HUDEP-2 (cell line): ENCODE measurements around the gene WDR59.
A peak's percentile ranks its signal among the peaks of the same experiment; 100 is the strongest.

ENCODE experiments used
- DNase-seq, 76 experiments: peaks; one replicate each; lab custom pipeline; 2025; ENCODE audit not compliant: unreplicated experiment in 76 of 76; lab: John Stamatoyannopoulos, UW

Gene WDR59

DNA sequence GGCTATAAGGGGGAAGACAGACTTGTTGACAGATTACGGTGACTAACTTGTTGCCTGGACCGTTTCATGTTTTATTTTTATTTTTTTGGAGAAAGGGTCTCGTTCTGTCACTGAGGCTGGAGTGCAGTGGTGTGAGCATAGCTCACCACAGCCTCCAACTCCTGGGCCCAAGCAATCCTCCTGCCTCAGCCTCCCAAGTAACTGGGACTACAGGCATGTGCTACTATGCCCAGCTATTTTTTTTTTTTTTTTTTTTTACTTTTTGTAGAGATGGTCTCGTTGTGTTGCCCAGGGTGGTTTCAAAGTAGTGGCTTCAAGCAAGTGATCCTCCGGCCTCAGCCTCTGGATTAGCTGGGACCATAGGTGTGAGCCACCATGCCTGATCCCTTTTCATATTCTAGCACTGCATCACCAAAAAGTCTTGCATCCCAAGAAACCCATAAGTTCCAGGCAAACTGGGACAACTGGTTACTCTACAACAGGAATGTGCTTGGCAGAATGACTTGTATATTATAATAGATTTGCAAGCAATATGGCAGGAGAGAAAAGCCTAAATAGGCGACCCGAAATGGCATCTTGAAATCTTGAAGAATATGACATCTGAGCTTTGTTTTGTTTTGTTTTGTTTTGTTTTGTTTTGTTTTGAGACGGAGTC, 2.2 kb upstream of the WDR59 start:
- no peak for DNase-seq

DNA sequence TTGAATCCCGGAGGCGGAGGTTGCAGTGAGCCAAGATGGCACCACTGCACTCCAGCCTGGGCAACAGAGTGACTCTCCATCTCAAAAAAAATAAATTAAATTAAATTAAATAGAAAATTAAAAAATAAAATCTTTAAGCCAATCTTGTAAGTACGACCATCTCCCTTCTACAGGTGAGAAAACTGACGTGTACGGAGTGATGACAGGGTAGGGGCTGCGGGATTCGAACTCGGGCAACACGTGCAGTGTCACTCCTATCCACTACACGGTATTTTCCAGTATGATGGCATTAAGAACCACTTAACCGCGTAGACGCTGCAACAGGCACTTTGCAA, 762 bp downstream of the WDR59 start:
- DNase-seq: peak in 1 of 76 experiments; percentile 15

DNA sequence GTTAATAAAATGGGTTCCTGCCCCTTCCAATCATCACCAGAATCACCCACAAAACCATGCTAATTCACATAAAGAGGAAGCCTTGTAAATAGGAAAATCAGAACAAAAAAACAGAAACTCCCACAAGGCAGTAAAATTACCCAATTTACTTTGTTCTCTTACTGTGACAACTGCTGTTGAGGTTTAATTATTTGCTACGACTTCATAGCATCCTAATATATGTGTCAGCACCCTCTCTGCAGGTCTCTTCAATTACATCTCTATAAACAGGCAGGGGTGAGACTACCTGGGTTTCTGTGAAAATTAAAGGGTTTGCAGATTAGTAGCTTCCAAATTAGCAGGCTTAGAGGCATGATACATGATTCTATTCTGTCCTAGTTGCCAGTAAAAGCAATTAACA, 2.7 kb downstream of the WDR59 start:
- DNase-seq: no peak

DNA sequence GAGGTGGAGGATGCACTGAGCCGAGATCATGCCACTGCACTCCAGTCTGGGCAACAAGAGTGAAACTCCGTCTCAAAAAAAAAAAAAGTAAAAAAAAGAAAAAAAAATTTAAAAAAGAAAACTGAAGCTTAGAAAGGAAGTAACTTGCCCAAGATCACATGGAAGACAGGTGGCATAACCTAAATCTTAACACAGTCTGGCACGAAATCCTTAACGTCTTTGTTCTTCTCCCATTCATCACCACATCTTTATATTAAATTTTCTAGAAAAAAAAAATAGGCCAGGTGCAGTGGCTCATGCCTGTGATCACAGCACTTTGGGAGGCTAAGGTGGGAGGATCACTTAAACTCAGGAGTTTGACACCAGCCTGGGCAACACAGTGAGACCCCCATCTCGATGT, 9.3 kb downstream of the WDR59 start:
- no peak for DNase-seq

DNA sequence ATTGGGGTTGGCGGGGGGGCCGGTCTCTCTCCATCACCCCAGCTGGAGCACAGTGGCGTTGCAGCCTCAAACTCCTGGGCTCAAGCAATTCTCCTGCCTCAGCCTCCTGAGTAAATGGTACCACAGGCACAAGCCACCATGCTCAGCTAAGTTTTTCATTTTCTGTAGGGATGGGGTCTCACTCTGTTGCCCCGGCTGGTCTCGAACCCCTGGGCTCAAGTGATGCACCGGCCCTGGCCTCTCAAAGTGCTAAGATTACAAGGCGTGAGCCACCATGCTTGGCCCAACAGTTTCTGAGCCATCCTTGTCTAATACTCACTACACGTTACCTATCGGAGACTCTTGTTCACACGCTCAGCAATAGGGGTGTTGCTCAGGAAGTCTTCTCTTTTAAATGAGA, 11.6 kb downstream of the WDR59 start:
- no peak for DNase-seq

DNA sequence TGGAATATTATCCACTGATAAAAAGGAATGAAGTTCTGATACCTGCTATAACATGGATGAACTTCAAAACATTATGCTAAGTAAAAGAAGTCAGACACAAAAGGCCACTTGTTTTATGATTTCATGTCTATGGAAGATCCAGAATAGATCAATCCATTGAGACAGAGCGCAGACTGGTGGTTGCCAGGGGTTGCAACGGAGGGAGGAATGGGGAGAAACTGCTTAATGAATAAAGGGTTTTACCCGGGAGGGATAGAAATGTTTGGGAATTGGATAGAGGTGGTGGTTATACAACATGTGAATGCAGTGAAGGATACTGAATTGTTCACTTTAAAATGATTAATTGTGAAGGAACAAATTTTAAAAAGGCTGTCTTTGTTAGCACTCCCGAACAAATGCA, 30.2 kb downstream of the WDR59 start:
- no peak for DNase-seq

DNA sequence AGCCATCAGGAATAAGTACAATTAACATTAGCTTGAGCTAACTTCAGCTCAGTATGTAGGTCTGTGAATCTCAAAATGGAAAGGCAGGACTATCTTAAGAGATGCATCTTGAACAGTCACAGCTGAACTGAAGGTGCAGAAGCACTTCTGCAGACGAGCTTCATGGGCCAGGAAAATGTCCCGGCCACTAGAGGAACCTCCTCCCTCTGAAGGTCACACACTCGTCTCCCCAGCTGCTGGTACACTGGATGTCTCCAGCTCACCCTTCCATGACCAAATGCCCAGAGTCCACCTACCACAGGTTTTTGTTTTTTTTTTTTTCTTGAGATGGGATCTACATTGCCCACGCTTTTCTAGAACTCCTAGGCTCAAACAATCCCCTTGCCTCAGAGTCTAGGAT, 33.2 kb downstream of the WDR59 start:
- no peak for DNase-seq

DNA sequence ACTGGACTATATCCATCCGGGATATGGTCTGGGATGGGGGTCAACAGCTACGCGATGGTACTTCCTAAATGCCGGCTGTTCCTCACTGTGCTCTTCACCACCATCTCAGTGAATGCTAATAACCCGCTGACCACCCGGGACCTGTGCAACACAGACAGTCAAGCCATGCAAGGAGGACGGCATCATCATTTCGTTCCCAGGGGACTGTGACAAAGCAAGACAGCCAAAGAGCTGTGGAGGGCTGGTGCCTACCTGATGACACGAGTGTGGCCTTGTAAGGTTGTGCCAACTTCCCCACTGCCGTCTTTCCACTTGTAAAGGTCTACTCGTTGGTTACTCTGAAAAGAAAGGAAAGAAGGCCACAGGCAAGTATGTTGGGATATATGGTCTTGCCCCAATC, 33.7 kb downstream of the WDR59 start:
- no peak for DNase-seq

DNA sequence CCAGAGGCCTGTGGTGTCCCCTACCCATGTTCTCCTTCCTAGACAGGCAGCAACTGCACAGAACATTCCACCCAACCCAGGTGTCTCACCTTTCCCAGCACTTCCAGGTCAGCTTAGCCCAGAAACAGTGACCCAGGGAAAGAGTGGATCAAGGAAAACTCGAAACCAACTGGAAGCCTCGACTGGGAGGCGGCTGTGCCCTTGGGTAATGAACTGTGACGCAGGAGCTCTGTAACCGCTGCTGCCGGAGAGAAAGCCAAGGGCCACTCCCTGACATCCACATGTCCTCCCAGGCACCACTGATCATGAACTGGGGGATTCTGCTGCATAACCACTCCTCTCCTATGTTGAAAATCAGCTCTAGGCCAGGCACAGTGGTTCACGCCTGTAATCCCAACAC, 34.4 kb downstream of the WDR59 start:
- DNase-seq: no peak

DNA sequence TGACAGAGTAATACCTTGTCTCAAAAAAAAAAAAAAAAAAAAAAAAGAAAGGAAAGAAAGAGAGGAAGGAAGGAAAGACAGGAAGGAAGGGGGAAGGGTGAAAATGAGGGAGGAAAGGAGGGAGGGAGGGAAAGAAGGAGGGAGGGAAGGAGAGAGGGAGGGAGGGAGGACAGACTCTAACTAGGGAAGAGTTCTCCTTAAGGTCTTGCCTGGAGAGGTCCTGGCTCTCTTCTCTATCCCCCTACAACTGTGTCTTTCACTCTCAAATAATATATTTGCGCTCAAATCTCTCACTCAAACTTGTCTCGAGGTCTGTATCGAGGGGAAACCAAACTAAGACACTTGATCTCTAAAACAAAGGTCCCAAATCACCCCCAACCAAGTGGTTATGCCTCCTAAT, 35.6 kb downstream of the WDR59 start:
- no peak for DNase-seq

DNA sequence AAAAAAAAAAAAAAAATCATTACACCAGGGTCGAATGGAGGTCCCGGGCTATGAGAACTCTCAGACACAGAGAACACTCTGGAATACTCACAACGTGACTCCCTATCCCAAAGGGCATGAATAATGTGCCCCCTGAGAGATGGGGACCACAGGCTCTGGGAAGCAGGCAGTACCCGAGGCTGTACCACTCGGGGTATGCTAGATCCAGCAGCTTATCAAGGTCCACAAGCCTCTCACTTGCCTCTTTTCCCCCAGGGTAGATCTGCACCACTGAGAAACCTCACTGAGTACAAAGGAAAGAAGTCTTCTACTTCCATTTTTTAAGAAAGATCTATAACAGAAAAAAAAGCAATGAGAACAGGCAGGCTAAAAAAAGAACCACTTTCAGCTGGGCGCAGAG, 40.5 kb downstream of the WDR59 start:
- peak in 1 of 76 experiments; percentile 2 for DNase-seq

DNA sequence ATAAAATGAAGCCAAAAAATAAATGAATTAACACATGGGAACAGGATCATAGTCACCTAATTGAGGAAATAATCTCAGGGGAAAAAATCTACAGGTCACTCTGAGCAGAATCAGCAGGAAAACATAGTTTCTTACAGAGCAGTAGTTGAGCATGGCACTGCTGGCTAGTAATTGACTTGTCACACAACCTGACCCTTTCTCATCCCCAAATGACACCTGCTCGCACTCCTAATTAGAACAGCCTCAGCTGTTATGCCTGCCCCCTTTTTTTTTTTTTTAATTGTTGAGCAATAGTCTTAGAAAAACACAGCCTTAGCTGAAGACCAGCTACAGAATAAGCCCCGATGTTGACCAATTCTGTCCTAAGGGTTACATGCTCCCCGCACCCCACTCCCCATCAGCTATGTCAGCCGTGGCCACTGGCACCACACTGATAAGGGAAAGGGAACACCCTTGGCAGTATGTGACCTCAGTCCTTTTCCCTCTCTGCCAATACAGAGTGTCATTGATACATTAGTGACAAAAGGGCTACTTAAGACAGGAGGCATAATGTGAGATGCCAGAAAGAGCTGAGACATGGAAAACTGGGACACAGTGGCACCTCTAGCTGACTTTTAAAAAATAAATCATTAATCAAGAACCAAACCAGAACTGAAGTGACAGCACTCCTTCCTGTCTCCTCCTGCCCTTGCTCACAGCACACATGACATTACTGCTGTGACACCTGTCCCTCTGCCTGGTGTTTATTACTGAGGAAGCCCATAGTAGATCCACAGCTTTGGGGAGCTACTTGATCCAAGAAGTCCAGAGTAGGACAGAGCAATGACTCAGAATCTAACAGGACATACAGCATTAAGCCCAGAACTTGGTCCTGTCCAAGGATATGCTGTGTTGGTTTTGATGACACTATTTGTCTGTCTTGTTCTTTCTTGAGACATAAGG, 41.7 kb downstream of the WDR59 start:
- peak in 73 of 76 experiments; percentile 15 to 88 (median 68) for DNase-seq

DNA sequence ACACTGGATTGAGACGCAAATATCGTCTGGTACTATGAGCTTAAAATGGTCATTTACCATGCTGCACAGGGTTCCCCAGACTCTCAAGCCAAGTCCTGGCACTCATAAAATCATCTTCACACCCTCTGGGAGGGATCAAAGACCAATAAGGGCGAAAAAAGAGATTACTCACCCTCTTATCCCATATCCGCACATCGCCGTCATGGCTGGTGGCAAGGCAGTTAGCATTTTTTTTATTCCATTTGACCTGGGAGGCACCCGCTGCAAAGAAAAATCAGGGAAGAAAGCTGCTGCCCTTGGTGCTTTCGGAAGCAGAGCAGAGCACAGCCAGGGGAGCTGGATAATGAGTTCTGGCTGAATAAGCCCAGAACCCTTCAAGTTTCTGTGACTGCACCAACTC, 42.4 kb downstream of the WDR59 start:
- DNase-seq: peak in 13 of 76 experiments; percentile 6 to 40 (median 17)

DNA sequence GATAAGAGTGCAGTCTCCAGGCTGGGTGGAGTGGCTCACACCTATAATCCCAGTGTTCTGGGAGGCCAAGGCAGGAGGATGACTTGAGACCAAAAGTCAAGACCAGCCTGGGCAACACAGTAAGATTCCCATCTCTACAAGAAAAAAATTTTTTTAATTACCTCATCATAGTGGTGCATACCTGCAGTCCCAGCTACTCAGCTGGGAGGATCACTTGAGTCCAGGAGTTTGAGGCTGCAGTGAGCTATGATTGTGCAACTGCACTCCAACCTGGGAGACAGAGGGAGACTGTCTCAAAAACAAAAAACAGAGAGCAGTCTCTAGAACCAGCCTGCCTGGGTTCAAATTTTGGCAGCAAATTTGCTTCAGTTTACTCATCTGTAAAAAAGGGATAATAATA, 45.2 kb downstream of the WDR59 start:
- no peak for DNase-seq

DNA sequence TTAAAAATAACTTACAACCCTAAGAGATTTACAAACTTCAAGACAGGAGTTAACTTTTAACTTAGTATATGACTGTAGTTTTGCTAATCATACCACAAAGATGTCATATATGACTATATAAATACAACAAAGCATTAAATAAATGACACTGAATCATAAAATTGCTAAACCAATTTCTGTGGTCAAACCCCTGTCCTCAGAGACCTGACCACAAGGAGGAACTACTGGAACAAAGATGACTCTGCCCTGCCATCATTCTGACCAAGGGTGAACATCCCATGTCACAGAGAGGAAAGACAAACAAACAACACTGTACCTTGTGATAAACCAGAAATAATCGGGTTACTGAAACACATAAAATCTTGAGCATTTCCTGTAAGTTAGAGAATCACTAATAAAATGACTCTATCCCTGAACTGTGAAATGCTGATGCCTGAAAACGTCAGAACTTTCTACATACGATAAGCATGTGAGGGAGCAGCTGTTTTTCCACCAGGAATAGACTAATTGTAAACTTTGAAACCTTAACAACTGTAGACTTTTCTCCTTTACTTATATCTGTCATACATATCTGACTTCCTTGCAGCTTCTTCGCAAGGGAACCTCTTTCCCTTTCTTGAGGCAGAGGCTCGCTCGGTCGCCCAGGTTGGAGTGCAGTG, 47.9 kb downstream of the WDR59 start:
- no peak for DNase-seq

DNA sequence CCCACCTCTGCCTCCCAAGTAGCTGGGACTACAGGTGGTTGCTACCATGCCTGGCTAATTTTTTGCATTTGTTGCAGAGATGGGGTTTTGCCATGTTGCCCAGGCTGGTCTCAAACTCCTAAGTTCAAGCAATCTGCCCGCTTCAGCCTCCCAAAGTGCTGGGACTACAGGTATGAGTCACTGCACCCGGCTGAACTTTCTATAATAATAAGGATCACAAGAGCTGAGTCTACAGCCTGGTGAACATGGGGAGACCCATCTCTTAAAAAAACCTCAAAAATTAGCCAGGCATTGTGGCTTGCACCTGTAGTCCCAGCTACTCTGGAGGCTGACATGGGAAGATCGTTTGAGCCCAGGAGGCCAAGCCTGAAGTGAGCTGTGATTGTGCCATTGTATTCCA, 53.5 kb downstream of the WDR59 start:
- DNase-seq: no peak

DNA sequence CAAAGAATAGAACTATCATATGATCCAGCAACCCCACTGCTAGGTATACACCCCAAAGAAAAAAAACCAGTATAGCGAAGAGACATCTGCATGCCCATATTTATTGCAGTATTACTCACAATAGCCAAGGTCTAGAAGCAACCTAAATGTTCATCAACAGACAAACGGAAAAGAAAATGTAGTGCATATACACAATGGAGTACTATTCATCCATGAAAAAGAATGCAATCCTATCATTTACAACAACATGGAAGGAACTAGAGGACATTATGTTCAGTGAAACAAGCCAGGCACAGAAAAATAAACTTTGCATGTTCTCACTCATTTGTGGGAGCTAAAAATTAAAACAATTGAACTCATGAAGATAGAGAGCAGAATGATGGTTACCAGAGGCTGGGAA, 55.3 kb downstream of the WDR59 start:
- no peak for DNase-seq

DNA sequence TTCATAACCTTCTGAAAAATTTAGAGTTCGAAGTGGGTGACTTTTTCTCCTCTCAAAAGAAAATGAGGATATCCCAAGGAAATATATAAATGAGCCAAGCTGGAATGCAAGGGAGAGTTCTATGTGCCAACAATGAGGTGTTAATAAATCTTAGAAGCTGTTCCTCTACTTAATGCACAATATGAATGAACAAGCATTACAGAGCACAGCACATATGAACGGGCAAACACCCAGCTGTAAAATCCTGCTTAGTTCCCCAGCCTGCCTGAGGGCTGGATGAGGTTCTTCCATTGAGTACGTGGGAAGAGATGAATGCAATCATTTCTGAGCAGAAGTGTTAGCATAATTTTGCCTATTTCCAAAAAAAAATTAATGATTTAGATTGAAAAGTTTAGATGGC, 58.1 kb downstream of the WDR59 start:
- DNase-seq: no peak

DNA sequence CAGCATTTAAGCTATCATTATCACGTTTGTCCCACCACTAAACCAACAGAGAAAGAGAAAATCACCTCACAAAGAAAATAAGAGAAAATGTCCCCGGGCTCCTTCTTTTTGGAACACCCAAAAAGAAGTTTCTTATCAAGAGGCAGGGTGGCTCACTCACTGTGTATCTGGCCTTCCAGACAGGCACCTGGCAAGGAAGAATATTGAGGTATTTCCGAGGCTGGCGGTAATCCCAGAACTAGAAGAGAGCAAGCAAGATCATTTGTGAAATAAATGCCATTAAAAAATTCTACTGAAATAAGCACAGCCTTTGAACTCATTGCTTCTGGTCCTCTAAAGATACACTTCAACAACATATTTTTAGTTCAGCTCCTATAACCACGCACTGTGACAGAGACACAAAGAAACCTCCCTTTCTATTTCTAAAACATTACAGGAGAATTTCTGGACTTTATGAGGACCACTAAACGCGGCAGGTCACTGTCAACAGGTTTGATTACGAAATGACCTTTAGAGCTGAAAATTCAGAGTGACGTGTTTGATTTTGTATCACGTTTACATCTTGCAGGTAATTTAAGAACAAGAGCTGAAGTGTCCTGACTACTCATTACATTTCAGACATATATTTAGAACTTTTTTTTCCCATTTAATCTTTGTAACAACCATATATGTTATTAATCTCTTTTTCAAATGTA, 61.0 kb downstream of the WDR59 start:
- DNase-seq: peak in 52 of 76 experiments; percentile 3 to 63 (median 25)

DNA sequence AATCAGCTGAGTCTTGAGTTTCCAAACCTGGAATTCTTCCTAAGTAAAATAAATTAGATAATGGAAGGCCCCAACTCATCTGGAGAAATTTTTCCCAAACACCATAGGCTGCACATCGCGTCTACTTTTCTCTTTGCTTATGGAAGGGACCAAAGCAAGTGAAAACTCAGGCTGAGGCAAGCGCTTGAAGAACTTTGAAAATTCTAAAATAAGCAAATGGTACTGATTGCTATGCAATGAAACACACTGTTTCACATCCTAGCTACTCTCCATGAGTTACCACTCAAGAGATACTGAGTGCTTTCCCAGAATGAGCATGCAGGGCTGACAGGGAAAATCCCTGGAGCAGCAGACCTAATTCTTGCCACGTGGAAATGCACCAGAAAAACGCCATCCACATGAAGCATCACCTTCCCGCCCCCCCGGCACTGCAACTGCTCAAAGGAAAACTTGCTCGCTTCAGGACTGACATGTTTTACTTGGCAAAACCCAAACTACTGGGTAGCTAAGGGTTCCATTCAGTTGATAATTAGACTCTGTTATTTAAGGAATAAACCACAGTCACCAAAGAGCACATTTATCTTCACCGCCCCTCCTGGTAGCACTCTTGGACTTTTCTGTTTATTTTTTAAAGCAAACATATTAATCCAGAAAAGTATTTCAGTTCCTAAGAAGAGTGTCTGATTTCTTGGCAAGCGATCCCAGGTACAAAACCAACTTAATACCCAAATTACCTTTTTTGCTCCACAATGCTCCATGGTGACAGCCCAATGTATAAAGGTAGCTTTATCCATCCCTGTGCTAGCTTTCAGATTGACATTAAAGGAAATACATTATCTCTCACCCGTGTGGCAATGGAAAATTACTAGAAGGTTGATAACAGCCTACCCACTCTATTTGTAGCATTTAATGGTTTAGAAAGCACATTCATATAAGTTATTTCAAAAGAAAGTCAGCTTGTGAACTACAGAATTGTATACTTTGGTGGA, 62.5 kb downstream of the WDR59 start:
- no peak for DNase-seq
